NCI-H2081 (cell line): ENCODE measurements around the gene MRPS7.
"Not testable (repeated sequence)": the region's sequence is repeated elsewhere in the genome, so short reads cannot be mapped to it uniquely, and the experiment has no call there.

Source experiments
- DNase-seq, 2 experiments: peaks; one replicate each; lab custom pipeline; 2025; lab: John Stamatoyannopoulos, UW

Gene MRPS7

GRCh38 chr17:75271233-75271954, 9.7 kb downstream of the MRPS7 start:
- DNase-seq, result peak; percentile 81 to 90

- DNase-seq, result peak in 1 of 2 experiments; percentile 21
These were observed 10.5 kb downstream of the MRPS7 start for GRCh38 chr17:75271955-75272847.

GRCh38 chr17:75272848-75273184, 11.1 kb downstream of the MRPS7 start:
- DNase-seq, result no peak

- no peak for DNase-seq
These were observed 12.5 kb downstream of the MRPS7 start for GRCh38 chr17:75273977-75274708.

GRCh38 chr17:75277664-75278071, 16.0 kb downstream of the MRPS7 start:
- no peak for DNase-seq

- not testable (repeated sequence) for DNase-seq
These were observed 18.5 kb downstream of the MRPS7 start for GRCh38 chr17:75280189-75280588.

GRCh38 chr17:75285123-75285522, 23.4 kb downstream of the MRPS7 start:
- DNase-seq, result no peak

GRCh38 chr17:75287221-75287620, 25.5 kb downstream of the MRPS7 start:
- no peak for DNase-seq

- DNase-seq, result no peak
These were observed 26.7 kb downstream of the MRPS7 start for GRCh38 chr17:75288359-75288758.

- DNase-seq, result peak; percentile 65 to 84
These were observed 27.1 kb downstream of the MRPS7 start for GRCh38 chr17:75288770-75289114.

- DNase-seq, result peak; percentile 98 to 100
These were observed 27.6 kb downstream of the MRPS7 start, which contains the start of gene SLC25A19 for GRCh38 chr17:75289115-75289831. SLC25A19 (minus strand) TSS chr17:75289433; CDS start chr17:75286764, 2,669 bp downstream.

- DNase-seq, result peak; percentile 34 to 60
These were observed 28.2 kb downstream of the MRPS7 start for GRCh38 chr17:75289832-75290337.

- not testable (repeated sequence) for DNase-seq
These were observed 31.2 kb downstream of the MRPS7 start for GRCh38 chr17:75292810-75293448.

GRCh38 chr17:75295201-75296158, 33.8 kb downstream of the MRPS7 start:
- DNase-seq, result no peak

GRCh38 chr17:75300280-75300679, 38.6 kb downstream of the MRPS7 start:
- no peak for DNase-seq

- no peak for DNase-seq
These were observed 39.4 kb downstream of the MRPS7 start for GRCh38 chr17:75301049-75301448.

GRCh38 chr17:75301502-75302206, 40.0 kb downstream of the MRPS7 start:
- DNase-seq, result no peak

GRCh38 chr17:75307957-75308731, 46.5 kb downstream of the MRPS7 start:
- no peak for DNase-seq
